ENCODE results near the gene BORCS6. TPM values are rescaled to one million over a fixed set of nuclear protein-coding genes. Genes with fewer than 3 reads are reported as not detected.

The BORCS6 gene
- total and polyA plus RNA-seq, 10 donors = 9.5 to 16.5 (median 12.3) TPM

- peaks cover 17 to 38% (median 28%) of the 10 kb centered on the region in 6 donors for H3K4me1 ChIP-seq
- intact Hi-C loops (cut with DNase I; ENCODE audit: low total_unique reads) = no loop called here
- H3K27ac ChIP-seq = no peak overlapping the region
- peaks cover 0 to under 1% (median under 1%) of the 10 kb centered on the region in 6 donors for H3K36me3 ChIP-seq
- H3K4me3 ChIP-seq = no peak overlapping the region
- TF ChIP-seq CTCF (IDR thresholded peaks at IDR 0.05 in 8 of 11, conservative IDR thresholded peaks at IDR 0.05 in 3 of 11) = no peak
- TF ChIP-seq POLR2A (IDR thresholded peaks at IDR 0.05) = no peak
- TF ChIP-seq POLR2AphosphoS5 (IDR thresholded peaks at IDR 0.05) = no peak
- no peaks in the 10 kb centered on the region for H3K27me3 ChIP-seq (replicated peaks in 1 of 7)
- DNase-seq = no peak
- H3K9me3 ChIP-seq = no peaks in the 10 kb centered on the region
- 94 to 99% (median 96%) methylated on average over 6 of the region's 6 CpGs for WGBS, 5 donors
These were observed 23.2 kb downstream of the BORCS6 start for GRCh38 chr17:8166731-8167130.

- H3K9me3 ChIP-seq = no peaks in the 10 kb centered on the region
- H3K36me3 ChIP-seq = peaks cover 0 to 20% (median 17%) of the 10 kb centered on the region in 6 donors
- no peak for DNase-seq
- 53 to 78% (median 60%) methylated on average over 6 of the region's 6 CpGs for WGBS, 5 donors
- H3K4me3 ChIP-seq = peak overlapping the region in 3 of 8 donors; percentile 10 to 96 (median 86)
- peak overlapping the region; percentile 98 to 100 (median 100) for H3K27ac ChIP-seq
- no peak for TF ChIP-seq POLR2A (IDR thresholded peaks at IDR 0.05)
- TF ChIP-seq CTCF (IDR thresholded peaks at IDR 0.05 in 8 of 11, conservative IDR thresholded peaks at IDR 0.05 in 3 of 11) = no peak
- no peak for TF ChIP-seq POLR2AphosphoS5 (IDR thresholded peaks at IDR 0.05)
- H3K4me1 ChIP-seq = peaks cover 28 to 54% (median 46%) of the 10 kb centered on the region in 6 donors
- no peaks in the 10 kb centered on the region for H3K27me3 ChIP-seq (replicated peaks in 1 of 7)
- intact Hi-C loops (cut with DNase I; ENCODE audit: low total_unique reads) = no loop called here
These were observed 25.2 kb downstream of the BORCS6 start for GRCh38 chr17:8164815-8165131.

- Histone ChIP-seq H3K27me3 (replicated peaks in 1 of 7) (no peaks in the 10 kb centered on the region), H3K36me3 (peaks cover 0 to 26% (median 23%) of the 10 kb centered on the region in 6 donors), H3K9me3 (no peaks in the 10 kb centered on the region), H3K27ac (peak overlapping the region; percentile 98 to 100 (median 100)), H3K4me3 (peak overlapping the region in 4 of 8 donors; percentile 10 to 96 (median 48)), H3K4me1 (peaks cover 28 to 60% (median 51%) of the 10 kb centered on the region in 6 donors)
- TF ChIP-seq POLR2AphosphoS5 (IDR thresholded peaks at IDR 0.05) (peak; percentile 74 to 86 (median 83)), POLR2A (IDR thresholded peaks at IDR 0.05) (peak in 1 of 3 donors; percentile 2), CTCF (IDR thresholded peaks at IDR 0.05 in 8 of 11, conservative IDR thresholded peaks at IDR 0.05 in 3 of 11) (no peak)
- 21 to 31% (median 23%) methylated on average over 10 to 13 of the region's 13 CpGs for WGBS, 5 donors
- intact Hi-C loops (cut with DNase I; ENCODE audit: low total_unique reads) = no loop called here
- DNase-seq = peak; percentile 94
These were observed 25.8 kb downstream of the BORCS6 start for GRCh38 chr17:8163978-8164814.
